Activated T-cell treated with anti-CD3 and anti-CD28 coated beads, Interleukin-2, amount 50 U/mL, for 72 hours (primary cell): Measurements from ENCODE around the gene ATG101. TPM values are rescaled to one million over a fixed set of nuclear protein-coding genes. Genes with fewer than 3 reads are reported as not detected.

ENCODE experiments used
- ATAC-seq, 2 donors: fragments of 150-1000 bp; cut with Tn5 transposase; replicated peaks in 1 of 2; 2 replicates each; pipeline ENCODE4 v1.10.0; 2021; ENCODE audit warnings: moderate library complexity in 2 of 2, mild to moderate bottlenecking in 1 of 2
- DNase-seq, 2 donors: peaks; one replicate each; pipeline ENCODE4 v3.0.0; 2021 to 2022; ENCODE audit warnings: mixed read lengths in 1 of 2
- H3K27ac Mint-ChIP-seq: one replicate; pipeline ENCODE4 v1.8.0; 2022; ENCODE audit warnings: mild to moderate bottlenecking, moderate library complexity, mixed read lengths
- H3K27me3 Mint-ChIP-seq: one replicate; pipeline ENCODE4 v1.8.0; 2022; ENCODE audit warnings: low read depth, mixed read lengths
- H3K36me3 Mint-ChIP-seq, 2 donors: one replicate each; pipeline ENCODE4 v1.8.0; 2022; ENCODE audit warnings: mixed read lengths in 2 of 2, mild to moderate bottlenecking in 1 of 2; ENCODE audit not compliant: insufficient read depth in 2 of 2
- H3K4me1 Mint-ChIP-seq: one replicate; pipeline ENCODE4 v1.8.0; 2022; ENCODE audit warnings: low read depth, mixed read lengths
- H3K4me3 Mint-ChIP-seq, 2 donors: one replicate each; pipeline ENCODE4 v1.8.0; 2022; ENCODE audit warnings: mild to moderate bottlenecking in 2 of 2, mixed read lengths in 2 of 2, moderate library complexity in 2 of 2
- H3K9me3 Mint-ChIP-seq, 2 donors: one replicate each; pipeline ENCODE4 v1.8.0; 2022; ENCODE audit warnings: mixed read lengths in 2 of 2
- total RNA-seq, 2 donors: library from RNA; stranded (reverse); gene quantifications; one replicate each; pipeline ENCODE4 v1.2.3, GENCODE V29; 2022

ATG101 gene
- total RNA-seq, 2 donors from 2014 or later, result 52.6 to 53.4 TPM

GRCh38 chr12:52066346-52067080, 3.3 kb upstream of the ATG101 start:
- no peaks in the 10 kb centered on the region for H3K27me3 Mint-ChIP-seq
- DNase-seq (peak in 1 of 2 donors; percentile 32), ATAC-seq (peak; percentile 10 to 41)
- H3K4me1 Mint-ChIP-seq, result peaks cover 33% of the 10 kb centered on the region
- H3K9me3 Mint-ChIP-seq, result no peaks in the 10 kb centered on the region
- no peak overlapping the region for H3K27ac Mint-ChIP-seq
- H3K36me3 Mint-ChIP-seq, result peaks cover 0 to 3% of the 10 kb centered on the region in 2 donors
- peak overlapping the region in 1 of 2 donors; percentile 43 for H3K4me3 Mint-ChIP-seq

DNA sequence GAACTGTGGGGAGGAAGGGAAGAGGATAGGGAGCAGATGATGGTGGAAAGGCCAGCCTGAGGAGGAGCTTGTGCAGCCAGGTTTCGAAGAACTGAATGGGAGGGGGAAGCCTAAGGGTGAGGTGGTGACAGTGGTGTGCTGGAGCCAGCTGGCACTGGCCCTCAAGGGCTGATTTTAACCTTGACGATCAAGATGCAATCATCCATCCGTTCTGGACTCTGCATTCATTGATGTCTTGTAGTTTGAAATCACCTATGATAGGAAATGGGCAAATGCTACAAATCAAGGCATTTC, 2.8 kb upstream of the ATG101 start:
- Mint-ChIP-seq H3K4me3 (no peak overlapping the region), H3K27ac (no peak overlapping the region), H3K4me1 (peaks cover 38% of the 10 kb centered on the region), H3K27me3 (no peaks in the 10 kb centered on the region), H3K36me3 (peaks cover 0 to 3% of the 10 kb centered on the region in 2 donors), H3K9me3 (no peaks in the 10 kb centered on the region)
- DNase-seq (no peak), ATAC-seq (no peak)

GRCh38 chr12:52070185-52070925, 577 bp downstream of the ATG101 start:
- Mint-ChIP-seq H3K27me3 (no peaks in the 10 kb centered on the region), H3K9me3 (no peaks in the 10 kb centered on the region), H3K4me1 (peaks cover 62% of the 10 kb centered on the region), H3K36me3 (peaks cover 8 to 14% of the 10 kb centered on the region in 2 donors), H3K27ac (peak overlapping the region; percentile 97), H3K4me3 (peak overlapping the region; percentile 92 to 96)
- peak; percentile 52 to 53 for ATAC-seq
- DNase-seq, result no peak

DNA sequence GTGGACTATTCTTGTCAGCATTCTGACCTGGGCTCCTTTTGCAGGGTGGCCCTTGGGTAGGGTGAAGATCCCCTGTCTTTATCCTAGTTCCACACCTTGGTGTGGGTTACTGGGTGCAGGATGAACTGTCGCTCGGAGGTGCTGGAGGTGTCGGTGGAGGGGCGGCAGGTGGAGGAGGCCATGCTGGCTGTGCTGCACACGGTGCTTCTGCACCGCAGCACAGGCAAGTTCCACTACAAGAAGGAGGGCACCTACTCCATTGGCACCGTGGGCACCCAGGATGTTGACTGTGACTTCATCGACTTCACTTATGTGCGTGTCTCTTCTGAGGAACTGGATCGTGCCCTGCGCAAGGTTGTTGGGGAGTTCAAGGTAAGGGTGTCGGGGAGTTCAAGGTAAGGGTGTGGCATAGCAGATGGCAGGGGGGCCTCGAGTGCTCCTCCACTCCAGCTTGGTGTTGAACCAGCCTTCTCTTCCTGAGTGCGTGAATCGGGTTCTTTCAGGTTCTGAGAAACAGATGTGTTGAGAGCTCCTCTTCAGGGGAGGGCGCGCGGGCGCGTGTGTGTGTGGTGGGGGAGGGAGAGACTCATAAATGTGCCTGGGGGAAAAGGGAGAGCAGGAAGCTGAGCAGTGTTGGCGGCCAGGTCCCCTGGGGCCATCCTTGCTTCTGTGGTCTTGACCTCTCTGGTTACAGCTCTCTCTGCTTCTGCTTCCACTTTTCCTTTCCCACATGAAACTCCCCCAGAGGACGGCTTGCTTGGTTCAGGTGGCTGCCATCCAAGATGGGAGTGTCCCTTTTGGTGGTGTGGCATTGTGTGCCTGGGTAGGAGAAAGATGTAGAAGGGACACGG, 4.0 kb downstream of the ATG101 start:
- peak overlapping the region in 1 of 2 donors; percentile 46 for H3K4me3 Mint-ChIP-seq

DNA sequence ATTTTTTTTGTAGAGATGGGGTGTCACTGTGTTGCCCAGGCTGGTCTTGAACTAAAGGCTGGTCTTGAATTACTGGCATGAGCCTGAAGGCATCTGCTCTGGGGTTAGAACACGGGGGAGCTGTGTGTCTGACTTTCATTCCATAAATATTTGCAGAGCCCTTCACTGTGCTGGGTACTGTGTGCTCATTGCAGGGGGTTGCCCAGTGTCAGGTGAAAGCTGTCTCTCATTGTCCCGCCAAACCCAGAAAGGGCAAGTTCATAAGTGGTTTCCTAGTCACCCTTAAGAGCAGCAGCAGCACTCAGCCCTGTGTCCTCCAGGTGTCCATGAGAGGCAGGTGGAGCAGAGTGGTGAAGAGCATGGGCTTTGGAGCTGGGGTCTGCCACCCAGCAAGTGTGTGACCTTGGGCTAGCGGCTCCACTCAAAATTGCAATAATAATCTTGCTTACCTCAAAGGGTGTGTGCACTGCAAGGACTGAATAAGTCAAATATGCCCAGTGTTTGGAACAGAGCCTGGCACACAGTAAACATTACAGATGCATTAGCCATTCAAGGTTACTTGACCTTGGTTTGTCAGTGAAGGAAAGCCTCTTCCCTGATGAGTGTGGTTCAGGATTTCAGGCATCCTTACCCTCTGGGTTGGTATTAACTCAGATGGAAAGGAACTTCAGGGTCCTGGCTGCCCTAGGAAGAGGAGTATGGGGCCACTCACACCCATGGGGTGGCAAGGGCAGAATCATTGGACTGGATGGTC, 5.4 kb downstream of the ATG101 start:
- no peak overlapping the region for H3K27ac Mint-ChIP-seq
- no peaks in the 10 kb centered on the region for H3K9me3 Mint-ChIP-seq
- ATAC-seq, result no peak
- no peaks in the 10 kb centered on the region for H3K27me3 Mint-ChIP-seq
- H3K4me1 Mint-ChIP-seq, result peaks cover 42% of the 10 kb centered on the region
- H3K4me3 Mint-ChIP-seq, result no peak overlapping the region
- no peak for DNase-seq
- peaks cover 8 to 18% of the 10 kb centered on the region in 2 donors for H3K36me3 Mint-ChIP-seq

More for the DNA sequence above, 4.0 kb downstream of the ATG101 start:
- no peaks in the 10 kb centered on the region for H3K27me3 Mint-ChIP-seq
- DNase-seq (no peak), ATAC-seq (no peak)
- no peaks in the 10 kb centered on the region for H3K9me3 Mint-ChIP-seq
- peaks cover 51% of the 10 kb centered on the region for H3K4me1 Mint-ChIP-seq
- peak overlapping the region; percentile 4 for H3K27ac Mint-ChIP-seq
- H3K36me3 Mint-ChIP-seq, result peaks cover 8 to 19% of the 10 kb centered on the region in 2 donors

- no peaks in the 10 kb centered on the region for H3K9me3 Mint-ChIP-seq
- H3K4me1 Mint-ChIP-seq, result peaks cover 29% of the 10 kb centered on the region
- peaks cover 8 to 17% of the 10 kb centered on the region in 2 donors for H3K36me3 Mint-ChIP-seq
- H3K27me3 Mint-ChIP-seq, result no peaks in the 10 kb centered on the region
- DNase-seq (no peak), ATAC-seq (no peak)
- no peak overlapping the region for H3K27ac Mint-ChIP-seq
- H3K4me3 Mint-ChIP-seq, result no peak overlapping the region
Observed at GRCh38 chr12:52076811-52077210, 7.0 kb downstream of the ATG101 start.

GRCh38 chr12:52078276-52078675, 8.5 kb downstream of the ATG101 start:
- DNase-seq, result no peak
- Mint-ChIP-seq H3K4me3 (no peak overlapping the region), H3K9me3 (no peaks in the 10 kb centered on the region), H3K4me1 (peaks cover 20% of the 10 kb centered on the region), H3K27me3 (no peaks in the 10 kb centered on the region), H3K36me3 (peaks cover 8 to 14% of the 10 kb centered on the region in 2 donors), H3K27ac (no peak overlapping the region)
- no peak for ATAC-seq

DNA sequence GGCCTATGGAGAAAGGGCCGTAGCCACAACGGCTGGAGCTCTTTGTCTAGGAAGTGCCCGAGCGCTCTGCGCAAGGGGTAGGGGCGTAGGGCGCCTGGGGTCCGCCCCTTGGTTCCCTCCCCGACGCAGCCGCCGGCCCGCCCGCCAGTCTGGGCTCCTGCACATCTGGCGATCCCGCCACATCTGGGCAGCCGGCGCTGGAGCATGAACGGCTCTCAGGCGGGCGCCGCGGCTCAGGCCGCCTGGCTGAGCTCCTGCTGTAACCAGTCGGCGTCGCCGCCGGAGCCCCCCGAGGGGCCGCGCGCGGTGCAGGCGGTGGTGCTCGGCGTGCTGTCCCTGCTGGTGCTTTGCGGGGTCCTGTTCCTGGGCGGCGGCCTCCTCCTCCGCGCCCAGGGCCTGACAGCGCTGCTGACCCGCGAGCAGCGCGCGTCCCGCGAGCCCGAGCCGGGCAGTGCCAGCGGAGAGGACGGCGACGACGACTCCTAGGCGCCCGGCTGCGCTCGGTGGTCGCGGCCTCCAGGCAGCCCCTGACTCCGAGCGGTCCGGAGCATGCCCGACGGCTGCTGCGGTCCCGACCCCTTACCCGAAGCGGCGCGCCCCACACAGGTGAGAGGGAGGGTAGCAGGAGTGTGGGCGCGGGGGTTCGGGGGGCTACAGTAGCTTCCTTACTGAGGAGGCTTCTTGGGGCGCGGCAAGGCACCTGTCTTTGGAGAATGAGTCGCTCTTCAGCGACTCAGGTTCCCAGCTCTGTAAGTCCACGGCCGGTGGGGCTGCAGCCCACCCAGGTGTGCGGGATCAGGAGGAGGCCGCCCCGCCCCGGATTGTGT, 10.0 kb downstream of the ATG101 start, which contains the start of gene SMIM41:
Gene SMIM41 (plus strand): TSS at position 129 of the 827 bp plus-strand sequence. CDS start 76 bp downstream, at position 205.
- Mint-ChIP-seq H3K27me3 (no peaks in the 10 kb centered on the region), H3K36me3 (peaks cover 0 to 6% of the 10 kb centered on the region in 2 donors), H3K4me3 (no peak within 1 kb of the TSS), H3K27ac (no peak within 1 kb of the TSS), H3K4me1 (peaks cover 14% of the 10 kb centered on the region), H3K9me3 (no peaks in the 10 kb centered on the region)
- ATAC-seq (no peak), DNase-seq (no peak)

- Mint-ChIP-seq H3K36me3 (peaks cover 0 to 6% of the 10 kb centered on the region in 2 donors), H3K27me3 (no peaks in the 10 kb centered on the region)
Observed at GRCh38 chr12:52080403-52081251, 10.8 kb downstream of the ATG101 start.

DNA sequence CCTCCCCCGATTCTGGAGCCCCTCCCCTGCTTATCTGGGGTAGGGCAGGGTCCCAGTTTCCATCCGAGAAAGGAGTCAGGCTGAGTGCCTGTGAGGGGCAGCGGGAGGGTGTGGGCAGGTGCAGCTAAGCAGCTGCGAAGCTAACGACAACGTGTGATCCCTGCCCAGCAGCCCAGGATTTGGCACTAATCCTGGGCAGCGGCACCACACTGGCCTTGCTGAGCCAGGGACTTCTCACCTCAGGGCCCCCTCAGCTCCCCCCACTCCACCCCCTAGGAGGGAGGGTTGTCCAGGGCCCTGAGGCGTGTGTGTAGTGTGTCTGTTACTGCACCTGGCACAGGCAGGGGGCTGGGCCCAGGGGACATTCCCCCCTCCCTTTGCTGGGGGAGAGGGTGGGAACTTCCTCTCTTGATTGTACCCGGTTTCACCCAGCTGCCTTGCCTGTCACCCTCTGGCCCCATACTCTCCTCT, 11.5 kb downstream of the ATG101 start:
- Mint-ChIP-seq H3K4me1 (peaks cover 14% of the 10 kb centered on the region), H3K36me3 (peaks cover 0 to 6% of the 10 kb centered on the region in 2 donors), H3K9me3 (no peaks in the 10 kb centered on the region), H3K4me3 (no peak overlapping the region), H3K27ac (no peak overlapping the region), H3K27me3 (no peaks in the 10 kb centered on the region)
- peak in 1 of 2 donors; percentile 14 for ATAC-seq
- DNase-seq, result no peak

More at GRCh38 chr12:52080403-52081251, 10.8 kb downstream of the ATG101 start:
- DNase-seq, result no peak
- H3K9me3 Mint-ChIP-seq, result no peaks in the 10 kb centered on the region
- H3K27ac Mint-ChIP-seq, result no peak overlapping the region
- H3K4me3 Mint-ChIP-seq, result no peak overlapping the region
- H3K4me1 Mint-ChIP-seq, result peaks cover 14% of the 10 kb centered on the region
- no peak for ATAC-seq

DNA sequence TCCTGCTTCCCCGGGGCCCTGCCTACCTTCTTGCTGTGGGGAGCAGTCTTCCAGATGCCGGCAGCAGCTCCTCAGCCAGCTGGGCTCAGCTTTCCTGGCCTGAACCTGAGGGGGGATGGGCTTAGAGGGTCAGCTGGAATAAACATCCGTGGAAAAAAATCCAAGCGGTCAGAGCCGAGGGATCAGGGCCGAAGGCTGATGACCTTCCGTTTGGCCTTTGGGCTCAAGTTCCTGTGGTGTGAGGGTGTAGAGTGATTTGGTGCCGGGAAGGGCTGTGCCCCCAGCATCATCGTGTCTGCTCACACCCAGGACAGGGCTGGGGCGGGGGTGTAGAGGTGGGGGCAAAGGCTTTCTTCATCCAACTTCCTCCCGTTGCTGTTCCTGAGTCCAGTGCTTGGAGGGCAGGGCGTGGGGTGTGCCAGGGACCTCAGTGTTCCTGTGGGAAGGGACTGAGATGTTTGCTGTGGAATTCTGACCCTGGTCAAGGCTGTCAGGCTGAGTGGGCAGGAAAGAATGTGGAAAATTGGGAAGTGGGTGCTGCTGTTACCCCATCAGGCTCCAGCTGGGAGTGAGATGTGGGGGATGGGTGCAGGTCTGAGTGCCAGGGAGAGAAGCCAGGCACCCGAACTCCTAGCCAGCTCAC, 12.4 kb downstream of the ATG101 start:
- no peaks in the 10 kb centered on the region for H3K9me3 Mint-ChIP-seq
- H3K36me3 Mint-ChIP-seq, result peaks cover 0 to 6% of the 10 kb centered on the region in 2 donors
- H3K27me3 Mint-ChIP-seq, result peaks cover under 1% of the 10 kb centered on the region
- no peak overlapping the region for H3K27ac Mint-ChIP-seq
- no peak for ATAC-seq
- H3K4me3 Mint-ChIP-seq, result no peak overlapping the region
- no peak for DNase-seq
- H3K4me1 Mint-ChIP-seq, result peaks cover 14% of the 10 kb centered on the region
